Aorta (tissue), 5 donors: ENCODE measurements around the gene TRIM54. TPM values are rescaled to one million over a fixed set of nuclear protein-coding genes. Genes with fewer than 3 reads are reported as not detected.
"Not testable (repeated sequence)": the region's sequence is repeated elsewhere in the genome, so short reads cannot be mapped to it uniquely, and the experiment has no call there.

Experiments used
- ATAC-seq: fragments of 200-7000 bp; cut with Tn5 transposase; one replicate; pipeline ENCODE4 v1.9.1; 2022; ENCODE audit warnings: moderate library complexity; ENCODE audit not compliant: low FRiP score
- DNase-seq, 2 donors: peaks; one replicate each; pipeline ENCODE4 v3.0.0-alpha.2; 2020
- H3K27ac ChIP-seq, 2 donors: one replicate each; pipeline ENCODE4 v1.5.1; 2013; ENCODE audit warnings: low read length in 2 of 2, mild to moderate bottlenecking in 2 of 2, moderate library complexity in 2 of 2, control low read depth in 1 of 2, inconsistent platforms in 1 of 2, low read depth in 1 of 2
- H3K27me3 ChIP-seq, 2 donors: one replicate each; pipeline ENCODE4 v1.6.1; 2013; ENCODE audit warnings: control low read depth in 1 of 2, low read length in 1 of 2, mild to moderate bottlenecking in 1 of 2, moderate library complexity in 1 of 2; ENCODE audit not compliant: insufficient read depth in 2 of 2, control insufficient read depth in 1 of 2
- H3K36me3 ChIP-seq, 2 donors: one replicate each; pipeline ENCODE4 v1.6.1; 2013; ENCODE audit warnings: control low read depth in 1 of 2, low read length in 1 of 2, mild to moderate bottlenecking in 1 of 2; ENCODE audit not compliant: insufficient read depth in 2 of 2, control insufficient read depth in 1 of 2
- H3K4me1 ChIP-seq, 2 donors: one replicate each; pipeline ENCODE4 v1.6.1; 2013; ENCODE audit warnings: low read length in 2 of 2, control low read depth in 1 of 2, mild to moderate bottlenecking in 1 of 2, moderate library complexity in 1 of 2; ENCODE audit not compliant: insufficient read depth in 2 of 2, control insufficient read depth in 1 of 2
- H3K4me3 ChIP-seq, 2 donors: one replicate each; pipeline ENCODE4 v1.5.1; 2013; ENCODE audit warnings: low read length in 2 of 2, control low read depth in 1 of 2, mild to moderate bottlenecking in 1 of 2
- H3K9me3 ChIP-seq: one replicate; pipeline ENCODE4 v1.6.1; 2013; ENCODE audit warnings: mild to moderate bottlenecking, low read length; ENCODE audit not compliant: control insufficient read depth
- WGBS, 2 donors: extraction: QIAGEN DNeasy Blood & Tissue Kit; methylation state at CpG; one replicate each; pipeline ENCODE4 v1.1.7; 2013; 5-methylcytosine and 5-hydroxymethylcytosine counted together
- intact Hi-C, 2 donors: fragments of 100-400 bp; cut with DNase I; formaldehyde crosslinking; loops; one replicate each; pipeline versions ENCODE4 v1.14.2 to v1.15.0; 2022
- polyA plus RNA-seq, 2 donors: library from polyadenylated mRNA; stranded (reverse); fragments of 200-250 nt; gene quantifications; one replicate each; pipeline ENCODE4 v1.2.3, GENCODE V29; 2013
- total RNA-seq, 2 donors: library from RNA; stranded (reverse); fragmentation: NEBNext Ultra II Directional; extraction: Animal tissue kit (Norgen Biotek cat#: 25700); gene quantifications; one replicate each; pipeline ENCODE4 v1.2.1, GENCODE V29; 2021
- donor health status: healthy with polysubstance abuse.
- donor health status: Bipolar disorder and iron deficiency.
- donor health status: DM: no; HTN: no; CAD: no.
- donor health status: DM: no; HTN: no; CAD: no.
- donor health status: DM: yes; HTN: yes; CAD: no.

TRIM54 gene
- total and polyA plus RNA-seq, 4 donors: 0.18 to 5.0 (median 0.88) TPM

DNA sequence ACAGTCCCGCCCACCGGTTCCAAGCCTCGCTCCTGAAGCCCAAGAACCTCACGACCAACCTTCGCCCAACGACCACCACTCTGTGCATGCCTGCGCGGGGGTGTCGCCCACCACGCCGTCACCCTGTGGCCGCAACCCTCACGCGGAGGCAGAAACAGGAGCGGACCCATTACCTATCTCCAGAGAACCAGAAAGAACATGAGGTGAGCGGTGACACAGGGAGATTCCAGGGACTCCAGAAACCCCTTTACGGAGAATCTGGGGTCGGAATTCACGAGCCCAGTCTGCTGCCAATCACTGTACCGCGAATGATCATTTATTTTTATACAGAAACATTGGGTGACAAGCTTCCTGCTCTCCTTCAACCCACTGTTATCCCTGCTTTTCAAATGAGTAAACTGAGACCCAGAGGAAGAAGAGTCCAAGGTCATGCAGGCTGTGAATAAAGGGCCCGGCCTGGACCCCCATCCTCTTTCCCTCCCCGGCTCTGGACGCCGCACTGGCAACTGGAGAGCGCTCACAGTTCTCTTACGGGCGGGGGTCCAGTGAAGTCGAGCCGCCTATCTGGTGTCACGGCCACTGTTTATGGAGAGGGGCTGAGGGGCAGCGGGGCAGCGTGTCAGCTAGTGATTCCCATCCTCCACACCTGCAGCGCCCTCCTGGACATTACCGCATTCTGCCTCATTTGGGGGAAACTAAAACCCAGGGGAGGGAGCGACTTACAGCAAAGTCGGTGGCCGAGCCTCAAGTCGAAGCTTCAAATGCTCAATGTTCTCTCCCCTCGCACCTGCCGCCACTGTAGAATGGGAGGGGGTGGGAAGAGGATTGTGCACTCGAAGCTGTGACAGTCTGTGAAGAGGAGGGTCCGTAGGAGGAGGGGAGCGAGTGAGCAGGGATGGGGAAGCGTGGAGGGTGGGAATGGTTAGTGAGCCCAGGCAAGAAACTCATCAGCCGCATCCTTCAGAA, 18.7 kb upstream of the TRIM54 start:
- ATAC-seq (no peak), DNase-seq (no peak)
- H3K27me3 ChIP-seq: no peaks in the 10 kb centered on the region
- peak overlapping the region; percentile 53 to 65 for H3K4me3 ChIP-seq
- H3K27ac ChIP-seq: no peak overlapping the region
- WGBS, 2 donors: 1% methylated on average over 46 of the region's 46 CpGs
- intact Hi-C loops: no loop called here
- no peaks in the 10 kb centered on the region for H3K36me3 ChIP-seq
- H3K4me1 ChIP-seq: no peaks in the 10 kb centered on the region
- H3K9me3 ChIP-seq: no peaks in the 10 kb centered on the region

DNA sequence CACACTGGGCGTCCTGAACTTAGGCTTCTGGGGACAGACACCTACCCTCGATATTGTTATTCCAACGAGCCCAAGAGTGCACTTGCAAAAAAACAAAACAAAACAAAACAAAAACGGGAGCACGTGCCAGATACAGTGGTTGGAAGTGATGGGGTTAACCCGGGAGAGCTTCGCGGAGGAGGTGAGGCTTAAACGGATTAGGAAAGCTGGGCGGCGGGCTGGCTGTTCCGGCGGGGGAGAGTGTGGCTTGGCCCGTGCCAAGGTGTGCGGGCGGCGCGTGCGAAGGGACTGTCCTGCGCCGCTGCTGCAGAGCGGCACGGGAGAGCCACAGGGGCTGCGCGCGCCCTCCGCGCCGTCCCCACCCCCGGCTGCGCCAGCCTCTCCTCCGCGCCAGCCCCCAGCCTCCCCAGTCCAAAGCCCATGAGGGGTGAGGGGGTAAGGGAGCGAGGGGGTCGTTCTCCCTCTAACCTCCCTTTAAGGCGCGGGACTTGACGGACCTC, 17.9 kb upstream of the TRIM54 start:
- no peaks in the 10 kb centered on the region for H3K27me3 ChIP-seq
- H3K4me1 ChIP-seq: no peaks in the 10 kb centered on the region
- DNase-seq: no peak
- 0 to 1% methylated on average over 26 to 38 of the region's 38 CpGs for WGBS, 2 donors
- ATAC-seq: peak; percentile 34
- no peaks in the 10 kb centered on the region for H3K9me3 ChIP-seq
- no peak overlapping the region for H3K27ac ChIP-seq
- H3K36me3 ChIP-seq: no peaks in the 10 kb centered on the region
- no peak overlapping the region for H3K4me3 ChIP-seq
- intact Hi-C loops: no loop called here

DNA sequence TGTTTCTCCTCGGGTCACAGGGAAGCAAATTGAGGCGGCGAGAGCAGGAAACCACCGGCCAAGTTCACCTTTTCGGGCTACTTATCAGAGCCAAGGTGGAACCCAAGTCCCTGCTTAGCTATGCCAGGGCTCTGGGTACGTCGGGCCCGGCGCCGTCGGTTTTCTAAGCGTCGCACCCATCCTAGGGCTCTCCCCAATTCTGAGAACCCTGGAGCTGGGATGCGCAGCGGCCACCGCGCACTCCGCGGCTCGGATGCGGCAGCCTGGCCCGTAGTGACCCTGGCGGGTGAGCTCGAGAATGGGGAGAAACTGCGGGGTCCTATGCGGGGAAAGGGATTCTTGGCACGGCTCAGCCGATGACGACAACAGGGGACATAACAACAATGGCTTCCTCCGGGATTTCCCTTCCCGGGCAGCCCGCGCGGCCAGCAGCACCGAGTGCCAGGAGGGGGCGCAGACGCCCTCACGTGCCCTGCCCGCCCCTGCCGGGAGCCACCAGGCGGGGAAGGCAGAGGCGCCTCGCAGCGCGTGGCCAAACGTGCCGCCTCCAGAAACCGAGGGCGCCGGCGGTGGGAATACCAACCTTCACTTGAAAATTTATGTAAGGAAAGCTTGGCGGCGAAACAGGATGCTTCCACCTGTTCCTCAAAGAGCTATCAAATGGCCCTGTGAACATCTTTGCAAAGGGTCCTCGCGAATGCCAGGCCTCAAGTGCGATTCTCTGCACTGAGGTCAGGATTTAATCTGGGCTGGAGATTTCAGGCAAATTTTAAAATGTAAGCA, 17.3 kb upstream of the TRIM54 start:
- WGBS, 2 donors: 4 to 5% methylated on average over 56 of the region's 56 CpGs
- Histone ChIP-seq H3K27ac (no peak overlapping the region), H3K36me3 (no peaks in the 10 kb centered on the region), H3K27me3 (no peaks in the 10 kb centered on the region), H3K4me1 (no peaks in the 10 kb centered on the region), H3K9me3 (no peaks in the 10 kb centered on the region), H3K4me3 (no peak overlapping the region)
- DNase-seq (peak; percentile 68 to 85), ATAC-seq (peak; percentile 65)
- intact Hi-C loops: no loop called here

DNA sequence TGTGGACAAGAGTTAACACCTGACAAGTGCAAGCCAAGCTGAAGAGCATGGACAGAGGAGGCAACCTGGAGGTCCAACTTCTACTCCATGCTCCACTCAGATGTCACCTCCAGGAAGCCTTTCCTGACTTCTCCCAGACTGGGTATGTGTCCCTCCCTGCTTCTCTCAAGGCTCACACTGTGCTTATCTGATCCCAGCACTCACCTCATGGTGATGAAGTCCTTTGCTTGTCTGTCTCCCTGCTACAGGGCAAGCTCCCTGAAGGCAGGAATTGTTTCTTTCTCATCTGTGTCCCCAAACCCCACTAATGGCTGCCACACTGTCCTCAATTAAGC, 16.7 kb upstream of the TRIM54 start:
- no peak for ATAC-seq
- Histone ChIP-seq H3K27me3 (no peaks in the 10 kb centered on the region), H3K4me1 (no peaks in the 10 kb centered on the region), H3K36me3 (no peaks in the 10 kb centered on the region), H3K4me3 (no peak overlapping the region), H3K27ac (no peak overlapping the region), H3K9me3 (no peaks in the 10 kb centered on the region)
- intact Hi-C loops: no loop called here
- DNase-seq: no peak

DNA sequence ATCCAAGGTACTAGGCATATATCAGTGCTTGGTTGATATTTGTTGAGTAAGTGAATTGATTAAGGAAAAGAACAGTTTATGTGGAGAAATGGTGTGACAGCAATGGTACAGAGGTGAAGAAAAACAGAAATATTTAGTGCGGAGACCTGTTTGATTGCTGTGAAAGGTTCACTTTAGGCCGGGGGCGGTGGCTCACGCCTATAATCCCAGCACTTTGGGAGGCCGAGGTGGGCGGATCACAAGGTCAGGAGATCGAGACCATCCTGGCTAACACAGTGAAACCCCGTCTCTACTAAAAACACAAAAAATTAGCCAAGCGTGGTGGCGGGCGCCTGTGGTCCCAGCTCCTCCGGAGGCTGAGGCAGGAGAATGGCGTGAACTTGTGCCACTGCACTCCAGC, 13.9 kb upstream of the TRIM54 start:
- H3K36me3 ChIP-seq, H3K4me3 ChIP-seq, H3K27me3 ChIP-seq, H3K4me1 ChIP-seq, ATAC-seq, H3K9me3 ChIP-seq, H3K27ac ChIP-seq, intact Hi-C loops: not testable (repeated sequence)
- peak in 1 of 2 donors; percentile 9 for DNase-seq
- 95 to 97% methylated on average over 13 of the region's 13 CpGs for WGBS, 2 donors

DNA sequence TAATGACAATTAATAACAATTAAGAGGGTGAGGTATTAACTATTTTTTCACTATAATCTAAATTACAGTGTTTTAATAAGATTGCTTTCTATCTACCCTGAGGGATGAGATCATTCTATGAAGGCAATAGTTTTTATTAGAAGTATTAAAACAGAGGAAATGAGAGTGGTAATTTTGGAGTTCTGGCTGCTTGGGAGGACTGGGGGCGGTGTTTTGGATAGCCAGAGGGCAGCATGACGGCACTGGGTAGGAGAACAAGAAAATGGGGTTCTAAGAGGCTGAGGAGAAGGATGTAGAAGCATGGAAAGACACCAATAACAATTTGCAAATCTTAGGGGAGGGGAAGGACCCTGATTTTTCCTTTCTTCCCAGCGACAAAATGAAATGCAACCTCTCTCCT, 12.1 kb upstream of the TRIM54 start:
- no peaks in the 10 kb centered on the region for H3K27me3 ChIP-seq
- intact Hi-C loops: no loop called here
- ATAC-seq (no peak), DNase-seq (no peak)
- WGBS, 2 donors: 67 to 70% methylated on average over 3 of the region's 3 CpGs
- no peaks in the 10 kb centered on the region for H3K36me3 ChIP-seq
- no peak overlapping the region for H3K4me3 ChIP-seq
- no peaks in the 10 kb centered on the region for H3K4me1 ChIP-seq
- H3K9me3 ChIP-seq: no peaks in the 10 kb centered on the region
- H3K27ac ChIP-seq: no peak overlapping the region

DNA sequence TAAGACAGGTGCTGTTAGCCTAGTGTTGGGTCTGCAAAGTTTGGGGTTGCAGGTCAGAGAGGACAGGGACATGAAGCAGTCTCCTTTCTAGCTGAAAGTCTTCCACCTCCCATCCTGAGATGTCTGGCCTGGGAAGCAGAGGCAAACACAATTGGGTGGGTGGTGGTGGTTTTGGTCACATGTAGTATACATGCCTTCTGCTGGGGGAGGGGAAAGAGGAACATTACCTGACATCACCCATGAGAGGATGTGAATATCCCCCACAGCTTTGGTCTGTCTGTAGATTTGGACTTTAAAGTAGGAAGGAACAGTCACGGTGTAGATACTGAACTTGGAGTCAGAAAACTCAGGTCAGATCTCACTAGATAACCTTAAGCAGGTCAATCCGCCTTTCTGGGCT, 11.6 kb upstream of the TRIM54 start:
- Histone ChIP-seq H3K36me3 (no peaks in the 10 kb centered on the region), H3K27ac (no peak overlapping the region), H3K27me3 (no peaks in the 10 kb centered on the region), H3K4me3 (no peak overlapping the region), H3K9me3 (no peaks in the 10 kb centered on the region), H3K4me1 (no peaks in the 10 kb centered on the region)
- WGBS, 2 donors: 90 to 91% methylated on average over 2 of the region's 2 CpGs
- DNase-seq (no peak), ATAC-seq (no peak)
- intact Hi-C loops: no loop called here

DNA sequence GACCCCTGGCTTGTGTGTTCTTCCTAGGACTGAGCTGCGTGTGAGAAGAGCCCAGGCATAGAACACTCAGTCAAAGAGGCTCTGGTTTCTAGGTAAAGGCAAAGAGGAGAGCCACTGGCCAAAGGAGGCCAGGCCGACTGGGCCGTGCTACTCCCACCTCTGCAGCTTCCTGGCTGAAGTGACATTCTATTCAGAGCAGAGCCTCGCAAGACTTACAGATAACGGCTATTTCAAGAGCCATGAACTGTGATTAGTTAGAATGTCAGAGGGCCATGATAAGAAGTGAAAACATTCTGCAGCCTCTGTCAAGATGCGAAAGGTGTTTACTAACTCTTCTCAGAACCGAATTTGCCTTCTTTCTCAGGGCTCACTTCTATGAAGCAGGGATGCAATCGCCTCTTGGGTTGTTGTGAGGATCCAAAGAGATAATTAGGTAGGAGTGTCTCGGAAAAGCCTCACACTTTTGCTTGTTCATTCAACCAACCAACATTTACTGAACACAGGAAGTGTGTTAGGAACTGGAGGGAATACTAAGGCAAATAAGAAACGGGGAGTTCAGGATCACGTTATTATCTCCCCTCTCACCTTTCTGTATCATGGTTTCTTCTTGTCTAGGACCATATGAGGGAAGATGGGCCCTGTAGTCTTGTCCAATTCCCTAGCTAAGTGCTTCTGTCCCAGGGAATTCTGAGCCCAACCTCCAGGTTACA, 10.4 kb upstream of the TRIM54 start:
- ATAC-seq (no peak), DNase-seq (no peak)
- Histone ChIP-seq H3K27me3 (no peaks in the 10 kb centered on the region), H3K27ac (no peak overlapping the region), H3K4me3 (no peak overlapping the region), H3K4me1 (no peaks in the 10 kb centered on the region), H3K9me3 (no peaks in the 10 kb centered on the region), H3K36me3 (no peaks in the 10 kb centered on the region)
- WGBS, 2 donors: 66 to 72% methylated on average over 11 of the region's 11 CpGs
- intact Hi-C loops: no loop called here
